HG02885 (cell line): ENCODE measurements around the gene COL19A1.

ENCODE experiments used
- ATAC-seq: cut with Tn5 transposase; IDR thresholded peaks from one replicate; pipeline ENCODE4 v1.9.1; 2021; ENCODE audit warnings: mild to moderate bottlenecking; ENCODE audit not compliant: unreplicated experiment, poor library complexity

COL19A1 gene

GRCh38 chr6:70040766-70041165, 174.4 kb downstream of the COL19A1 start:
- no peak for ATAC-seq

GRCh38 chr6:70041411-70041810, 175.1 kb downstream of the COL19A1 start:
- ATAC-seq, result no peak

- no peak for ATAC-seq
Observed at GRCh38 chr6:70045413-70045812, 179.1 kb downstream of the COL19A1 start.

DNA sequence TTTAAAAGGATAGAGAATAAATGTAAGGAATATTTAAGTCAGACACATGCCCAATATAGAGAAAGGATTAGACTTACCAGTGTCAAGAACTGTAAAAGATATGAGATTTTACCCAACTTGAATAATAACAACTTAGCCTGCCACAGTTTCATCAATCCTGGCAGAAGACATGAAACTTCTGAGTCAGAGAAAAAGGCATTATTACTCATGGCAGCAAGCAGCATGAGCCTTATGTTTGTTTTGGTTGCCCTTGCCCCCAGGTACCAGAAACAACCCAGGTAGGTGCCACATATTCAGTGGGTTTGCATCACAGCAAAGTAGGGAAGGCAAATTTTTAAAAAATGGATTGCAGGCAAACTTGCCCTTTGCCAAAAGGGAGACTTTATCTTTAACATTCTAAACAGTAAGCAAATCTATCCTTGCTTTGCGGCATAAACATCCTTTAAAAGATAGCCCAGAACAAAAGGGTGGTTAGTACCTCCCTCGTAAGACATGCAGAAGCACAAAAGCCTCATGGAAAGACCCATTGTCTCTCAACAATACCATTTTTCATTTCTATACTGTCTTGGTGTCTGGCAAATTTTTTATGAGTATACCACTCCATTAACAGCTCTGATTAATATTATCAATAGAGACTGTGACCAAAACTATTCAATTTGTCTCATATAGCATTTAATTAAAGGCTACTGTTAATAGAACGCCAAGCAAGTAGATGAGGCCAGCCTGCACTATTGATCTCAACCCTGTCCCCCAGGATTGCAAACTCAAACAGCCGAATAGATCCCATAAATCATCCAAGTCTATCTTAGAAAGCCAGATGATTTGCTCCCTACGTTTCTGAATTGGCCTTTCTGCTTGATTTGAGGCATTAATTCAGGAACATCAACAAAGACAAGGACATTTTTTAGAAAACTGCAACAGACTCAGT, 185.1 kb downstream of the COL19A1 start:
- no peak for ATAC-seq

DNA sequence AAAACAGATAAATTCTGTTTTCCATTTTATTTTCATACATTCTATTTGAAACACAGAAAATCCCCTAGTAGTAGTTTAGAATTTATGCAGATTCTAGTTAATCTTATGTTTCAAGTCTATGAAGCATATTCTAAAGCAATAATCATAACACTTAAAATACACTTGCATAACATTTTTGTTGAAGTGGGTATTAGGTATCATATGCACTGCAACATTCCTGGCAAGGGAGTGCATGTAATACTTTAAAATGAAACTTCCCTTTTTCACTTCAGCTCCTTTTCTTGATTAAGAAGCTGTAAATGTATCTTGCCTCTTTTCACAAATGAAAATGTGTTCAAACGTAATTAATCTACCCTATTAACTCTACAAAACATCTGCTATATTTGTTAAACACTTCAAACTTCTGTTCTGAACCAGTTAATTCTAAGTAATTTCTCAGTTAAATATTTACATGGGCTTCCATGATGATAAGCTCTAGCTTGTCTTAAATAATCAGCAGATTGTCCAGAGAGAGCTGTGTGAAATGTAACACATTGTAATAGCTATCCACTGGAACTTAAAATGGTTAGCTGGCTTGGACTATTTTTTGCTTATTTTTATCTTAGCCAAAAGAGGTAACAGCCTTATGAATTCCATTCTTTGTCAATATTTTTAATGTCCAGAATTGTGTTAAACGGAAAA, 192.8 kb downstream of the COL19A1 start:
- no peak for ATAC-seq

DNA sequence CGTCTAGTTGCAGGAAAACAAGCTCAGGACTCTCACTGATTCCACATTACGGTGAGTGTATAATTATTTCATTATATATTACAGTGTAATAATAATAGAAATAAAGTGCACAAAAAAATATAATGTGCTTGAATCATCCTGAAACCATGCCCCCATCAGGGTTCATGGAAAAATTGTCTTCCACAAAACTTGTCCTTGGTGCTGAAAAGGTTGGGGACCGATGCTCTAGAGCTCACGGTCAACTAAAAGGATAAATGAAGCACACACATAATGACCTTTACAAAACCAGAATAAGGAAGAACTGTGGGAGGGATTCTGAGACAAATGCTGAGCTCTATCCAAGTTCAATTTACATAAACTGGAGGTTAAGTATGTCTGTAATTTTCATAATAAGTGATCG, 194.3 kb downstream of the COL19A1 start:
- no peak for ATAC-seq

DNA sequence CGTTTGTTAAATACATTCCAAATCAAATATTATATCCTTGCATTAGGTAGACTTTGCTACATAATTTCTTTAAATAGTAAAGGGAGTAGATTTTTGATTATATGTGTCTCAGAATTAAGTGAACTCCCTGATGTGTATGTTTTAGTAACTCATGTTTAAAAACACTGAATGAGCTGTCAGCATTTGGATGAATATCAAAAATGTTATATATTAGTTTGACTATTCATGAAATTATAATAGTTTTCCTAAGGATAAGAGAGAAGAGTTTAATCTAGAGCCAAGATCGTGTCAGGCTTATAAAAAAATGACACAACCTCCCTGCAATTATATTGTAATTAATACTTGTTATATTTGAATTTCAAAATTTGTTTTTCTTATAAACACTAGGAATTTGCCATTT, 195.2 kb downstream of the COL19A1 start:
- ATAC-seq, result no peak

DNA sequence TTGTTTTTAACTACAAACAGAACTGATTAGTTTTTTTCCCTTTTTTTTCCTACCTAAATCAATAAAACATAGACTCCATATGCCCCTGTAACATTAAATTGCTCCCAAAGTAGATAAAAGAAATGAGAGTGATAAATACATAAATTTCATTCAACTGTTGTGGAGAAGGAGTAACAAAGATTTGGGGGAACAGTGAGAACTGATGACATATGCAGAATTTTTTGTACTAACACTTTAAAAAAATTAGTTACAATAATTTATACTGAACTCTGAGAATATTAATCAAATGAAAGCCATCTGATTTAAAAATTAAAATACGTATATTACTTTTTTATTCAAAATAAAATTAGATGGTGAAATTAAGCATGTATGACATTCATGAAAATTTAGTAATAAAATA, 195.7 kb downstream of the COL19A1 start:
- no peak for ATAC-seq

- no peak for ATAC-seq
Observed at GRCh38 chr6:70072540-70073179, 206.3 kb downstream of the COL19A1 start.

DNA sequence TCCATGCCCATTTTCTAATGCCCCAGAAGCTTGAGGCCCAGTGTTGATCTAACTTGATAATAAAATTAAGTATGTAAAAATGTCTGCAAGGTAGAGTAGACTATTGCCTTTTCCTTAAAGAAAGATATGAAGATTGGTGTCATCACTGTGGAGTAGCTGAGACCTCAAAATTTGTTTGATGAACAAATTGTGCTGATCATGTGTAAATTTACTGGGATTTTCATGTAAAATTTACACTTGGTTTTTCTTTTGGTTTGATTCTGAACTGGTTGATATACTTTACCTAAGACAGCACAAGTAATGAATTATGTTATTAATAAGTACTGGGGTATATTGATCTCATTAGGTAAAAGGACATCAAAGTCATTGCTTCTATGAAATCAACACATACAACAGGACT, 207.3 kb downstream of the COL19A1 start:
- ATAC-seq, result no peak

DNA sequence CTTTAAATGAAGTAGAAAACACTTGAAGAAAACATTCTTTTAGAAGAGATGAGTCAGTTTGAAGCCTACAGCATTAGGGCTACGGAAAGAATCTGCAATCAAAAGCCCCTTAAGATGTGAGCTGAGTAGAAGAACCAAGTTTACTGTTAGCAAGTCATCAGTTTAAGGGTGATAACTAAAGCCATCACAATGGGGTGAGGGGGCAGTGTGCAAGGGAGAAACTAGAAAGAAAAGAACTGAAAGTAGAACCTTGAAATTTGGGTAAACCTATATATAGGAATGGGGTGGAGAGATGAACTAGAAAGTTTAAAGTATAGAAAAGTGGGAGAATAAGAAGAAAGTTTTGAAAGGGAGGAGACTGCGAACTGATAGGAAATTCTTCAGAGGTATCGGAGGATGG, 212.9 kb downstream of the COL19A1 start:
- ATAC-seq, result no peak

DNA sequence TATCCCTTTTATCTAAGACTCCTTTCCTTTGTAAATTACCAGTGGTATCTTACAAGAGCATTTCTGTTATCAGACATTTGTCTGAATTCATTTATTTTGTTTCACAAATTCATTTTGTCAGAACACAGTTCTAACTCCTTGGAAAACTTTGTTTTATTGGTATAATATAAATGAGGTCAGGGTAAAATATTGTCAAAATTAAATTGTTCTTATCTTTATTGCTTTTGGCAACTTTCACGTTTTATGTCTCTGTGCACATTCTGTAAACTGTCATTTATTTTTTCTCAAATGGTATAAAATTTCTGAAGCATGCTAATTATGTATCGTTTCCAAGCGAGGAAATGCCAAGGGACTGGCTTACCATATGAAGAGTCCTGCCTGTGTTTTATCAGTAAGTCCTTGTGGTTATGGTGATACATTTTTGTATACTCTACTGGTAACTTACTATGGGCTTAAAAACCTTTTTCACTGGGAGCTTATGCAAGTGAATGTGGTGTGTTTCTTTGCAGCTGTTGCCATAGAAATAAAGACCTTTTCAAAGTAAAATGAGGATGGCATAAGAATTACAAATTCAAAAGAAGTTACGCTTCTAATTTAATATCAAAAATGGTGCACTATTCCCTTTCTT, 214.2 kb downstream of the COL19A1 start:
- ATAC-seq, result no peak

GRCh38 chr6:70082830-70083229, 216.5 kb downstream of the COL19A1 start:
- no peak for ATAC-seq

DNA sequence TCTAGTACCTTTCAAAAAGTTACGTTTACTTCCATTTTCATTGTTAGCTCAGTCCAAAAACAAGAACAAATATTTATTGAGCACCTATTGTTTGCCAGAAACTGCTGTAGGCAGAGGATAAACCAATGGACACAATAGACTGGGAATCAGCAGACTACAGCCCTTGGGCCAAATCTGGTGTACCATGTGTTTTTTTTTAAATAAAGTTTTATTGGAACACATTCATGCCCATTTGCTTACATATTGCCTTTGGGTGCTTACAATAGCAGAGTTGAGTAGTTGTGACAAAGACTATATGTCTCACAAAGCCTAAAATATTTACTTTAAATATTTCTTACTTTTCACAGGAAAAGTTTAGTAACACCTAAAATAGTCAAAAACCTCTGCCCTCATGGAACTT, 220.4 kb downstream of the COL19A1 start:
- no peak for ATAC-seq

DNA sequence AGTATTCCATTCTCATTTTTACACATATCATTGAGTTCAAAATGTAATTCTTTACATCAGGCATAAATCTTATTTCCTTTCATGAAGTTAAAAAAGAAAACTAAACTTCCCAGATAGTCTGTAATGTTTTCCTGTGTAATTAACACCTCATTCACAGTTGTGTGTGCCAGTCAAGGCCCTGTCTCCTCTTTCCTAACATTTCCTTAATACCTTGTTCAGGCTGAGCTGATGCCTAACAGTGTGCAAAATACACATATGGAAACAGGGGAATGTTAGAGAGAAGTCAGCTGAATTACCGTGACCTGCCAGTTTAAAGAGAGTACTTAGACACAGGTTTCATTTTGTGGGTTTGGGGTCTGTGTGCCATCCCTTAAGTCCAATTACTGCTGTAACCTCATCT, 227.8 kb downstream of the COL19A1 start:
- no peak for ATAC-seq

DNA sequence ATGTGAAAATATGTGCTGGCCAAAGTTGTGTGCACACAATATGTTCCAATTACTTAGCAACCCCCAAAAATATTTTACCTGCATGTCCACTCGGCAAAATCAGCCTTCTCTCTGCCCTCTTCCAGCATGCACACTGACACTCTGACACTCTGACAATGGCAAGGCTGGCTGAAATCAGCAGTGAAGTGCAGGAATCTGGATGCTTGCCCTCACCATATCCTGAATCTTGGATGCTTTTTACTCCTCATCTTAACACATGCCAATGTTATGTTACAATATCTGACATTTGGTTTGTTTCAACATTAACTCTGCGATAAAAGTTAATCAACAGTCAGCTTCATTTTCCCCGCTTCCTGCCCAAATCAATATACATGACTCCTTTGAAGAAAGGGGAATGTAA, 233.4 kb downstream of the COL19A1 start:
- no peak for ATAC-seq

DNA sequence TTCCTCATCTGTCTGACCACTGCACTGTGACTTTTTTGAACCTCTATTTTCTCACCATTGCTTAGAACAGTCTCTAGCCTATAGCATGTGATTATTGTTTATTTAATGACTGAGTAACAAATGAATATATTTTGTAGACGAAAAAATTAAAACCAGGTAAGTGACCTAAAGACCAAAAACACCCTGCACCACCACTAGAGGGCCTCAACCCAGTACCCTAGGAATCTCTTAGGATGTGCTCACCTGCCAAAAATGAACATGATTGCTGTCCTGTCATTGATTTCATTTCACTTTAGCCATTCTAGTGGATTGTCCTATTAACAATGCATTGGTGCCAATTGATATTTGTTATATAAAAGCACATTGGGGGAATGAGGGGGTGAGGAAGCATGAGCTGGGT, 237.4 kb downstream of the COL19A1 start:
- no peak for ATAC-seq

DNA sequence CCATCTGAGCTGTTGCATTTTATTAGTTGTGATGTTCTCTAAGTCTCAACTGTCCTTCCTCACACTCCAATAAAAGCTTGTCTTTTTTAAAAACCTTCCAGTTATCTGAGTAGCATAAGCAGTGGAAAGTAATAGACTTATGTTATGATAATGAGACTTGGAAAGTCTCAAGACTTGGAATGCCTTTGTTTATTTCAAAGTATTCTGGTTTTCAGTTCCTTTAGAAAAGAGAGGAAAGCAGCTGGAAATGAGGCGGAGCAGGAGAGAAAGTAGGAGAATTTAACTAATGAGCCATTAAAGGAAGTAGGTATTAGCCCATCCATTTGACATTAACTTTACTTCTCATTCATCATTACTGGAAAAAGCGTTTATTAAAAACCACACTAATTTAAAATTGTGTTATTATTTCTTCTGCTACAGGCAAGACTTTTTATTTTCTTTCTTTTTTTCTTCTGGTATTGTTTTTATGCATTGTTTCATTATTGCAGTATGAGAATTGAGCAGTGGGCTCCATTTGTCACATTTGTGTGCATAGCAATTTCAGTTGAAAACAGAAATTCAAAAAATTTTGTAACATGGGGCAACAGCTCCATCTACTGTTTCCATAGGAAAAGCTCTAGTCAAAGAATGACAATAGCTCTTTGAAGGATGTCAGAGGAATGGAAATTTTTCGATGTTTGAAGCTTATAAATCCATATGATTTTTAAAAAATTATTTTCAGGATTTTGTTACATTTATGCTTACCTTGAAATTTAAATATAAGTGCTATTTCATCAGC, 241.7 kb downstream of the COL19A1 start:
- ATAC-seq, result peak; percentile 36

DNA sequence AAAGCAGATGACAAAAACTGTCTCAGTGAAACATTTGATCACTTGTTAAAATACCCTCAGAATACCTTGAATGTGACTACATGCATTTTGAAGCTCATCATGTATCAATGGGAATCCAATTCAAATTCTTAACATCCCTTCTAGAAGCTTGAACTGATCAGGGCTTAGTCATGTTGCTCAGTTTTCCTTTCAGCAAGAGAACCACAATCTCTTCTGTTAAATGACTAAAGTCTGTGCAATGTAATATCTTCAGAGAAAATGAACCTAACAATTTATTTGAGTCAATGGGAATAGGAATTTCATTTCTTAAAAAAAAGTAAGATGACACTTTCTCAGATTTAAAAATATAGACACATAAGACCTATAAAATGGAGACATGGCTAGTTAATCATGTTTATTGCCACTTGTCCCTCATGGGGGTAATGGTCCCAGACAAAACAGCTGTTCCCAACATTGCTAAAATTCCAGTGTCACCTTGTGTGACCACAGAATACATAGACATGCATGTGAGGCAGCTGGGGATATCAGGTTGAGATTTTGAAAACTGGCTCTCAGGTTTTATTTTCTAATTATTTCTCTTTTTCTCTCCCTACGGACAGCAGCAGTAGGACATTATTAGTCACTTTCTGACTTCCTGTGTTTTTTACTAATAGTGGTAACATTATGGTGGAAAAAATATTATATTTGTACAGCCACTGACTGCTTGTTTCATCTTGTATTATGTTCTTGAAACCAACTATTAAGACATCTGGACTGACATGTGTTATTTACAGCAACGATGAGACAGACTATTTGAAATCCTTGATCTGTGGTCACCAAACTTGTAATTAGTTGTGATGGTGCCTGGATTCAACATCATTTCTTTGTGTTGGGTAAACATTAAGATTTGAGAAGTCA, 244.0 kb downstream of the COL19A1 start:
- peak; percentile 62 for ATAC-seq
